Right kidney (tissue), 1 donor: ENCODE measurements around the gene SLC25A18.
A peak's percentile ranks its signal among the peaks of the same experiment; 100 is the strongest.

Source experiments
- DNase-seq: peaks from one replicate; pipeline ENCODE4 v3.0.0-alpha.2; 2016

The SLC25A18 gene

DNA sequence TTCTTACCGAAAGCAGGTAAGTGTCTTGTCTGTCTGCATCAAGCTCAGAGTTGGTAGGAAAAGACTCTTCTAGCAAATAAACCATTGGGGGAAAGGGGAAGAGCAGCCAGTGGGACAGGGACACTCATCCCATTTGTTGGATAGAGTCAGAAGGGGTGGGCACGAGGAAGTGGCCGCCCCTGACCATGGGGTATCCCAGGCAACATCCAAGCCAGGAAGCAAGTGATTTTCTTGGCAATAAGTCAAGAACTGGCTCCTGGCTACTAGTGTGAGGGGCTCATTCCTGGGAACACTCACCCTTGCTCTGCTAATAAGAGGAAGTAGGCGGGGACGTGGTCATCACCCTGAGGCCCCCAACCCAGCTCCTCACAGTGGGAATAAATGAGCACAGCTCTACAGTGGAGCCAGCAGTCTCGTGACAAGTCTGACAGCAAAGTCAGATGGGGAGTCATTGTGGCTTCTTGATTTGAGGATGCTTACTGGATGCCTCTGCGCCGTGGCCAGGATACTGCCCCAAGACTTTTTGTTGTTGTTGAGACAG lies 6.7 kb downstream of the SLC25A18 start:
- peak; percentile 27 for DNase-seq

DNA sequence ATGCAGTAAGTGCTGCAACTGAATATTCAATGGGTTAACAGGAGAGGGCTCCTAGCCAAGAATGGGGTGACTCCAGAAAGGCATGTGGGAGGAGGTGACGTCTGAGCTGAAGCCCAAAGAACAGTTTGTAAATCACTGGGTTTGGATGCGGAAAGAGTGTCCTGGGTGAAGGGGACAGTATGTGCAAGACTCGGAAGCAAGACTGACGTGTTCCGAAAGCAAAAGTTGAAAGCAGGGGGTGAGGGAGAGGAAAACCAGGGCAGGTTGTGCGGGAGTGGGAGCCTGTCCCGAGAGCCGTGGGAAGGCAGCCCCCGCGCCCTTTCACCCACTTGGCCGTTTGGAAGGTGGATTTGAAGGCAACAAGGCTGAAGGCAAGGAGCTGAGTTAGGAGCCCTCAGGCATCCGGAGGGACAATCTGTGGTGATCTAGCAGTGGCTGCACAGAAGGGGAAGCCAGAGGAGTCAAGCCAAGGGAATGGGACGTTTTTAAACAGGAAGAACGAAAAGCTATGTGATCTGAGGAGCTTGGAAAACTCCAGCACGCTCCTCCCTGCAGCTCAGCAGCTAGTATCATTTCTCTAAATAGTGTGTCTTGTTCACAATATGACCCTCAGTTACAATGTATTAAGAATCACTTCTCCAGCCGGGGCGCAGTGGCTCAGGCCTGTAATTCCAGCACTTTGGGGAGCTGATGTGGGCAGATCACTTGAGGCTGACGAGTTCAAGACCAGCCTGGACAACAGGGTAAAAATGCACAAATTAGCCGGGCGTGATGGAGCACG lies 7.7 kb downstream of the SLC25A18 start:
- DNase-seq = peak; percentile 46

DNA sequence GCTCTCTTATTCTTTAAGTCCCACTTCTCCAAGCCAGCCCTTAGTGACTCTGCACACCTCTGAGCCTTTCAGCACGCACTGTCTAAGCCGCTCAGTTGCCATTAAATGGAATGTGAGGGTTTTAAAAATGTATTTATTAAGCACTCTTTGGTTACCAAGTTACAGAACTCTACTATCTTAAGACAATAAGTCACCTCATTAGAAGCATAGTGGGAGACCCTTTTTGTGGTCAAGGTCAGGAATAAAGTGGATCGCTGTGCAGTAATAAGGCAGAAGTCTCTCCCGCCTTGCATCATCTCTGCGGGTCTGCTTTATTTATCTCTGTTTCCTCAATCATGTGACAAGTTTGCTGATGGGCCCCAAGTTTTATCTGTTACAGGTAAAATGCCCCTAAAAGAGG lies 11.9 kb downstream of the SLC25A18 start:
- no peak for DNase-seq

DNA sequence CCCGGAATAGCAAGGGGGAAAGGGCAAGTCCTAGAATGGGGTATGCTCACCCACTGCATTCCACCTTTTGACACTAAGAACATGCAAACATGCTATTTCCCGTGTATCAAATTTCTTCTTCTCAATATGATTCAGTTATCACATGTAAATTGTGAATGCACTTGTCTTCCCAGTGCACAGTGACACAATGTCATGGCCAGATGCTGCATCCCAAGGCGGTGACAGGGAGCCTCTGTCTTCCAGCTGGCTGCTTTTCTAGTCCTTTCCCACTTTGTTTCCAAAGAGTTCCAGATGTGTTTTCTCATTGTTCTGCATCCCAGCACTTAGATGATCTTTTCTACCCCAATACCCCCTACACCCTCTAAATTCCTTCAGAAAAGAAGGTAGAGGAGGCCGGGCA lies 12.4 kb downstream of the SLC25A18 start:
- no peak for DNase-seq

DNA sequence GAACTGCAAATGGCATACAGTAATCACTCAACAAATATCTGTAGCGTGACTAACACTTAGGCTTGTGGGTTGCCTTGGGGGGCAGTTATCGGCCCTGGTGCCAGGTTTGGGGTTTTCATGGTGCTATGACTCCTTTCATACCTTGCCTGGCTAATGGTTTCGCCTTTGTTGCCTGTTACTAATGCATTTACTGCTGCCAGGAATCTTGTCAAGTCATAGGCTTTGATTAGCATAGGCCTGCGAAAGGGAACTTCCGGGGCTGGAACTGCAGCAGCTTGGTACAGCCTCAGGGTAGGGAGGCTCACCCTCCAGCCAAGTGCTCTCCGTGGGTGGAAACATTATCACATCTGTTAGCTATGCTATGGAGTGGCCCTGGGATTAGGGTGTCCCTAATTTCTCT lies 13.2 kb downstream of the SLC25A18 start:
- no peak for DNase-seq

DNA sequence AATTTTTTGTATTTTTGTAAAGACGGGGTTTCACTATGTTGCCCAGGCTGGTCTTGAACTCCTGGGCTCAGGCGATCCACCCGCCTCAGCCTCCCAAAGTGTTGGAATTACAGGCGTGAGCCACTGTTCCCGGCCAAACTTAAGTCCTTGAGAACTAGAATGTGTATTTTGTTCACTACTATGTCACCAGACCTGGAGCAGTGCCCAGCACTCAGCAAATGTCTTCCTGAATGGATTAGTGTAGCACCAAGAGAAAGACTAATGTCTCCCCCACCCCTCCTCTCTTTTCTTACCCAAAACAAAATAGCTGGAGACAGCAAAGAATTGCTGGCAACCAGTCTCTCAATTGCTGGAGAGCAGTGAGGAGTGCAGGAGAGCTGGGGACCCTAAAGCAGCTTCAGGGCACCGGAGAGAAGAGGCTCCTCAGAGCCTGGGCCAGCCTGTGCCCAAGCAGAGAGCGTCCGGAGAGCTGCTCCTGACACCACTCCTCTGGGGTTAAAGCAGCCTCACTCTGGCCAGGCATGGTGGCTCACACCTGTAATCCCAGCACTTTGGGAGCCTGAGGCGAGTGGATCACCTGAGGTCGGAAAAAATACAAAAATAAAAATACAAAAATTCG lies 14.9 kb downstream of the SLC25A18 start:
- no peak for DNase-seq

DNA sequence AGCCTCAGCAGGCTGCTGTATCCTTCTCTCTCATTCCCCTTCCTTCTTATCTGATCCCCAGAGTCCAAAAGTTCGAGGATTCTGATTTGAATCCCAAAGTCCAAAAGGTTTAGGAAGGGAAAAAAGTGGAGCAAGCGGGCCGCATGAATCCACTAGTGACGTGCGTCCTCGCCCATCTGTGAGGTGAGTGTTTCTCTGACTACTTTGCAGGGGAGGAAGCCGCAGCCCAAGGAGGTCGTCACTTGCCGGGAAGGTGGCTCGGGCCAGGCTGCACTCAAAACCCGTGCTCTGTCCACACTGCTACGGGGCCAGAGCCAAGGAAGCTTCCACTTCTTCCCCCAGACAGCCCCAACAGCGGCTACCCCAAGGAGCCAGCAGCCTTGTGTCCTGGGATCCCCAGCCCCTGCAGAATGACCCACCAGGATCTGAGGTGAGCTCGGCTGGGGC lies 16.3 kb downstream of the SLC25A18 start:
- DNase-seq = no peak

DNA sequence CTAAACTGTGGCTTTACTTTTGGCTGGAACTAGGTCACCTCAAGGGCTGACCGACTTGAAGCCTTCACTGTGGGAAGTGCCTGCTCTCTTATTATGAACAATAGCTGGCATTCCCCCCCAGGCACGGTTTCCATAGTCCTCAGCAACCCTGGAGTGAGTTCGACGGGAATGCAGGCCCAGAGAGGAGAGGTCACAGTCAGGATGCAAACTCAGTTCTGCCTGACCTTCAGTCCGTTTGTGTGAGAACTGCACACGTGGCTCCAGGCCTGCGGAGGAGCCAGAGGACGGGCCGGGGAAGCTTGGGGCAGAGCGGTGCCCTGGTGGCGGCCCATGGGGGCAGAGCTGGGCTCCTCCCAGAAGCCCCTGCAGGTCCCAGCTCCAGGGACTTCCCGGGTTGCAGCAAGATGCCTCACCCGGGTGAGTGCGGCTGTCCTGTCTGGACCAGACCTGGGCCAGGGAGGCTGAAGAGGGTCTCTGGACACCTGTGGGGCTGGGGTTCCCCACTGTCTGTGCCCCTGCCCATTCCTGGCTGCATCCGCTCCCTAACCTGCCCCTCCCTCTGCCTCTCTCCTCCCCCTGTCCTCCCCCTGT lies 17.2 kb downstream of the SLC25A18 start:
- peak; percentile 11 for DNase-seq

DNA sequence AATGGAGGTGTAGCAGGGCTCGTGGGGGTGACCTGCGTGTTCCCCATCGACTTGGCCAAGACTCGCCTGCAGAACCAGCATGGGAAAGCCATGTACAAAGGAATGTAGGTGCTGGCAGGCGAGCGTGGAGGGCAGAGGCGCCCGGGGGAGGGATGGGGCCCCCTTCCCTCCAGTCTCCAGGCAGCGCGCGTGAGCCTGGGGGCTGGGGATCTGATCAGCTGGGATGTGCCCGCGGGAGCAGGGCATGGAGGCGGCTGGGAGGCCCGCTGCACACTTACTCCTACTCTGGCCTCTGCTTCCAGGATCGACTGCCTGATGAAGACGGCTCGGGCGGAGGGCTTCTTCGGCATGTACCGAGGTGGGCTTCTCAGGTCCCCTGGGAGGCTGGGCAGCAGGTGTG lies 17.8 kb downstream of the SLC25A18 start:
- DNase-seq = peak; percentile 32

DNA sequence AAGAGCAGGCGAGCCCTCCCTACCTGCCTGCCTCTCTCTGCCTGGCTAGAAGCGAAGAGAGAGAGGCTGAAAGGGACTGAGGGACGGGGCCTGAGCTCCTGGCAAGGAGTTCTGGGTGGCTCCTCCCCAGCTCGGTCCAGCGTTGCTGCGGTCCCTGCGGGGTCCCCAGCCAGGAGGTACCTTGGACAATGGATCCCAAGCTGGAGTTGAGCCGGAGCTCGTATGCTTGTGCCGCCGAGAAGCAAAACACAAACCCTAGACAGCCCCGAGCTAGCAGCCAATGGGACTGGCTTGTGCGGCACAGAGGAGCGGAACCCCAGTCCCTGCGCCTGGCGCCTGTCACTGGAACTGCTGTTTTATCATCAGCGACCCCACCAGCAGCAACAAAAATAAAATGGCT lies 18.3 kb downstream of the SLC25A18 start:
- no peak for DNase-seq

DNA sequence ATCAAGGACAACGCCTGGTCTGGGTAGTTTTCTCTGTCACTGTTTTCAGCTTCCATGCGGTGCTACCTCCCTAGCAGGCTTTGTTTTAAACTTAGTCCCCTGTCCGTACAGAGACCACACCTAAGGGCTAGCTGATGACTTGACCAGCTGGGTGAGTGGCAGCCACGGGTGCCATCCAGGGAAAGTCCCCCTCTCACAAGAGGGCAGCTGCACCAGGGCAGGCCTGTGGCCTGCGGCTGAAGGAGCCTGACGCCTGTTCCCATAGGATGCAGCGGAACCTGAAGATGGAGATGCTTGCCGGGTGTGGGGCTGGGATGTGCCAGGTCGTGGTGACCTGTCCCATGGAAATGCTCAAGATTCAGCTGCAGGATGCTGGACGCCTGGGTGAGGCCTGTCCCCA lies 19.9 kb downstream of the SLC25A18 start:
- no peak for DNase-seq

DNA sequence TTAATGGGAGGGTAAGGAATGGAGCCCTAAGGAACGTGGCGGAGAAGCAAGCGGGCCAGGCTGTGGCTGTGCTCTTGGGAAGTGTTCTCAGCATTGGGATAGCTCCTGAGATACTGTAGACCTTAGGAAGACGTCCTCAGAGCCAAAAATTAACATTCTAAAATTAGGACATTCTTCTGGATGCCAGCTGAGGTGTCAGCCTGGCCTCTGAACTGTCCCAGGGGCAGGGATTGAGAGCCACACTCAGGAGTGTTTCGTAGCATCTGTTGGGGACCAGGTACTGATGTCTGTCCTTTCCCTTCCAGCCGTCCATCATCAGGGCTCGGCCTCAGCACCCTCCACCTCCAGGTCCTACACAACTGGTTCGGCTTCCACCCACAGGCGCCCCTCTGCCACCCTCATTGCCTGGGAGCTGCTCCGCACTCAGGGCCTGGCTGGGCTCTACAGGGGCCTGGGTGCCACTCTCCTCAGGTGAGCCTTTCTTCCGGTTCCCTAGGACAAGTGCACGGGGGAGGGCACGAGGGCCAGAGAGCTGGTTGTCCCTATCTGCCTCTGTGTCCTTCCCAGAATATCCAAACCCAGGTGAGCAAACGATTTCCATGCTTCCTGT lies 23.6 kb downstream of the SLC25A18 start:
- DNase-seq = no peak

DNA sequence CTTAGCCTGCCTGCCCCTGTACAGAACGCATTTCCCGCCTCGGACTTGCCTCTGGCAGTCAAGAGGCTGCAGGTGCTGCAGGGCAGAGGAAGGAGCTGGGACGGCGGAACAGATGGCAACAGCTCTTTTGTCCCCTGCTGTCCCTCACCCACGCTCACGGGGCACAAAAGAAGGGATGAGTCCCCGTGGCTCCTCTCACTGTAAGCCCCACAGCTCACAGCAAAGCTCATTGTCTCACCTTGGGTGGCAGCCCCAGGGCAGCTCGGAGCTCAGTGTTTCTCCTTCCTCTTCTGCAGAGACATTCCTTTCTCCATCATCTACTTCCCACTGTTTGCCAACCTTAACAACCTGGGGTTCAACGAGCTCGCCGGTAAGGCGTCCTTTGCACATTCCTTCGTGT lies 24.3 kb downstream of the SLC25A18 start:
- DNase-seq = no peak

DNA sequence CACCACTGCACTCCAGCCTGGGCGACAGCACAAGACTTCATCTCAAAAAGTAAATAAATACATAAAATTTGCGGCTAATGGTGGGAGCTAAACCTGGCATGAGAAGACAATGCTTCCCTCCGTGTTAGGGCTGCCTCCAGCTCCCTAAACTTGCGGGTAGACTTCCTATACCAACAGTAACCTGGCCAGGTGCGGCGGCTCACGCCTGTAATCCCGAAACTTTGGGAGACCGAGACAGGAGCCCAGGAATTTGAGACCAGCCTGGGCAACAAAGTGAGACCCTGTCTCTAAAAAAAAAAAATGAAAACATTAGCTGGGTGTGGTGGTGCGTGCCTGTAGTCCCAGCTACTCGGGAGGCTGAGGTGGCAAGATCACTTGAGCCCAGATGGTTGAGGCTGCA lies 25.3 kb downstream of the SLC25A18 start:
- no peak for DNase-seq

DNA sequence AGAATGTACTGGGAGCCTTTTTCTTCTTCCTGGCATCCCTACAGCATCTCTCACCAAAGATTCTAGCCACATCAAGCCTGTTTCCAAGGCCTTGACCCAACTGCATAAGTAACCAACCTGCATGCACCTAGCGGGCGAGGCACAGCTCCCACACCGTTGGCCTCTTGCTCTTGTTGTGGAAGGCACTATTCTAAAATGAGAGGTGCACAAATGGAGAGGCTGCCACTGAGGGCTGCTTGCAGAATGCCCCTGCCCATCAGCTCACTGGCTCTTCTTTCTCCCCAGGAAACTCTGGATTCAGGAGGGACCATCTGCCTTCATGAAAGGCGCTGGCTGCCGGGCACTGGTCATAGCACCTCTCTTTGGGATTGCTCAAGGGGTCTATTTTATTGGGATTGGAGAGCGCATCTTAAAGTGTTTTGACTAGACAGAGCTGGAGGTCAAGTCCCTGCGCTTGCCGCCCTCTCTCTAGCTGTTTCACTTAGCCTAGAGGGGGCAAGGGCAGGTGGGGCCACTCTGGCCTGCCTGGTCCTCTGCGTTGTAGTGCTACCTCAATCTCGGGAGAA lies 26.6 kb downstream of the SLC25A18 start:
- no peak for DNase-seq

DNA sequence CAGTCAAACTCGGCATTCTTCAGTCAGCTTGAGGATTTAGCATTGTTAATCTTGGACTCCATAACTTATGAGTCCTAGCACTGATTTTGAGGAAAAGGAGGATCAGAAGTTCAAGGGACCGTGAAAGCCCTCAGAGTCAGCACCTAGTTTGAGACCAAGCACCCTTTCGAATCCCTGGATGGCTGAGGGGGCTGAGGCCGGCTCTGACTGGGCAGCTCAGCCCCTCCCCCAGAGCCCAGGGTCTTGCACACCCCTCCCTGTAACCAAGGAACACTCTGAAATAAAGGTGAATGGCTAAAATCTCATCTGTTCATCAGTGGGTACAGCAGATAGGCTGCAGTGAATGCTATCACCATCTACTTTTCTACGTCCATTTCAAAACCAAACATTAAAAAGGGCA lies 27.3 kb downstream of the SLC25A18 start:
- no peak for DNase-seq

DNA sequence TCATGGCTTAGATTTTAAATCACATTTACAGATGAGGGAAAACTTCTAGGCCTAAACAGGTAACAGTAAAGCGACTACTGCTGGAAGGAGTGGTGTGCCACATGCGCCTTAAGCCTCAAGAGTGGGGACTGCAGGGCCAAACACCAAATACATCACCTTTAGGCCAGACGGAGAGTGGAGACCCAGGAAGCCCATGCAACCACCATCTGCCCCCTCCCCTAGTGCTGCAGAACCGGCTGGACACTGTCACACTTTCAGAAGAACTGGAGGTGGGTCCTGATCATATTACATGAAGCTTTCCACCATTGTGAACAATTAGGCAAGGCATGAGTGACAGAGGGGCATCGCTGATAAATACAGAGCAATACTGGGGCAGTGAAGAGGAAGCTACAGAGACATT lies 28.9 kb downstream of the SLC25A18 start:
- no peak for DNase-seq

DNA sequence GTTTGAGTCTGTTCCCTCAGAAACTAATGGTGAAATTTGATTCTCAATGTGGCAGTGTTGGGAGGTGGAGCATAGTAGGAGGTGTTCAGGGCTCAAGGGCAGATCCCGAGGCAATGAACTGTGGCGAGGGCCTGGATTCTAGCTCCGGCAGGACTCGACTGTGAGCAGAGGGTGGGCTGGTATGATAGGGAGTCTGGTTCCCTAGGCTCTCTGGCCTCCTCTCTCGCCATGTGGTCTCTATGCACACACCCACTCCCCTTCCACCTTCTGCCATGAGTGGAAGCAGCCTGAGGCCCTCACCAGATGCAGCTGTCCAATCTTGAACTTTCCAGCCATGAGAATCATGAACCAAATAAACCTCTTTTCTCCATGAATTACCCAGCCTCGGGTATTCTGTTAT lies 32.9 kb downstream of the SLC25A18 start:
- DNase-seq = no peak

DNA sequence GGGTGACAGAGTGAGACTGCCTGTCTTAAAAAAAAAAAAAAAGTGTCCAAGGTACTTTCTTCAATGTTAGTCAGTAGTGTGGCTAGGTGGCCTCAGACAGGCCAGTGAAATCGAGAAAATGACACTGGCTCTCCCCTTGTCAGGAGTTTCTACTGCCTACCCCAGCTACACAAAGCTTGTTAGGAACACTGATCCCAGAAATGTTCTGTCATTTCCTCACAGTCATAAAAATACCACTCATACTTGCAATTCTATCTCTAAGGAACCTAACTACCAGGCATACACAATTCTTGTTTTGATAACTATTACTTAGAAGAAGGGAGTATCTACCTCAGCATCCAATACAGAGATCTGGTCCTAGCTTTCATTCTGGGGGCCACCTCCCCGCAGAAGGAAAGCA lies 33.9 kb downstream of the SLC25A18 start:
- no peak for DNase-seq

DNA sequence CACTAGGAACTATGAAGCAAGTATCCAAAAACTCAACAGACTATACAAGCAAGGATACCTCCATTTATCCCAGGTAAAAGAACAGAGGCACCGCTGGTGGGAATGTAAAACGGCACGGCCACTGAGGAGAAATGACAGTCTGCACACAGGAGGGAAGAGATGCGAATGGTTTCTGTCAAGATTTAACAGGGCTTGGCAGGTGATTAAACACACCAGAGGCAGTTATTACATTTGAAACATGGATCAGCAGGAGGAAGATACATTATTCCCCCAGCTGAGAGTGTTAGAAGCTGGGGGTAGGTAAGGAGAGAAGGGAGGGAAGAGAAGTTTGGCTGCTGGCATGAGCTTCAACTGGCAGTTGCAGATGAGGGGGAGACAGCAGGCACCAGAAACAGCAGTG lies 35.0 kb downstream of the SLC25A18 start:
- DNase-seq = no peak

DNA sequence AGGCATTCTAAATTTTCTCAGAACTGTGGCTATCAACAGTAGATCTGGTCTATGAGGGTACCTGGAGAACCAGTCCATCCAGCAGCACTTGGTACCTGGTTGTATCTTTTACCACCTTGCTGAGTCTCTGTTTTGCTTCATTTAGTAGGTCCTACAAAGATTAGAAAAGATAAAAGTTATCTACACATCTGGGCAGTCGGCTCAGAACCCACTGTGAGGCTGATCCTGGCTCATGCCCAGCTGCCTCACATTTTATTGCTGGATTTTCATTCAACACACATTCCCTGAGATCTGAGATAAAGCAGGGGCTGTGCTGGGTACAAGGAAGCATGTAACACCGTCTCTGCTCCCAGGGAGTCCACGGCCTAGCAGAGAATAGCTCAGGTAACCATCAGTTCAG lies 37.7 kb downstream of the SLC25A18 start:
- DNase-seq = no peak

DNA sequence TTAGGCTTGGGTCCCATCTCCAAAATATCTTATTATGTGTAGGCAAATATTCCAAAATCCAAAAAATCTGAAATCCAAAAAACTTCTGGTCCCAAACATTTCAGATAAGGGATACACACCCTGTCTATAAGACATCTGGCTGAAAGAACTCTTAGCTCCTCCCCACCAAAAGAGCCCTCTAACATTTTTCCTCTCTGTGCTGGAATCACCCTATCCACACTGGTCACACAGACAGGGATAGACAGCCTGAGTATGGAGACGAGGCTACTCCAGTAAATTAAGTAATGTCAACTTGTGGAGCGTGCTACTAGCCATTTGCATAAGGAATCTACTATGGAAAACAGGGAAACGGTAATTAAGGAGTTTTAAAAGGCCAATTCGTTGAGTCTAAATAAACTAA lies 40.4 kb downstream of the SLC25A18 start:
- no peak for DNase-seq

DNA sequence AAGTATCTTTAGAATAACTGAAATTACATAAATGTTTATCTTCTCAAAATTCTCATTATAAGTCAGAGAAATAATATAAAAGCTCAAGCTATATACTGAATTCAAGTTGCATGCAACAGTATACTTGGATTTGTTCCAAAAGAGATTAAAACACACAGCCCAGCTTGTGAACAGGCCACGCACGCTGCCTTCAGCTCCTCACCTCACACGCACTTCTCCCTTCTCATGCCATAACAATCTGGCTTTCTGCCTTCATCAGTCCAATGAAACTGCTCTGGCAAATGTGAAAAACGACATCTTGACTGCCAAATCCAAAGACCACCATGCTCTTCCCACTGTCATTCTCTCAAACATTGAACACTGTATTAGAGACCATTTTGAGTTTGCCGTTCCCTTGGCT lies 43.2 kb downstream of the SLC25A18 start:
- no peak for DNase-seq
